Calu3 (cell line): Measurements from ENCODE around the gene ATP2C2. TPM values are rescaled to one million over a fixed set of nuclear protein-coding genes. Genes with fewer than 3 reads are reported as not detected.

Source experiments
- BruUV-seq: library from RNA; stranded (reverse); fragments of 400-500 nt; replicated peaks from 2 replicates; lab custom pipeline; 2021; lab: Mats Ljungman, UMichigan
- CTCF ChIA-PET: fragments of 300-600 bp; sonication (Branson Sonifier 250); formaldehyde crosslinking; loops from one replicate; lab custom pipeline; 2022; ENCODE audit warnings: antibody characterized with exemption; lab: Charles Lee
- DNase-seq: peaks from one replicate; pipeline ENCODE4 v3.0.0; 2022
- H3K27ac Mint-ChIP-seq: one replicate; pipeline ENCODE4 v1.8.0; 2022; ENCODE audit warnings: mixed read lengths; ENCODE audit not compliant: unreplicated experiment
- H3K27me3 Mint-ChIP-seq: one replicate; pipeline ENCODE4 v1.8.0; 2022; ENCODE audit warnings: mixed read lengths; ENCODE audit not compliant: unreplicated experiment
- H3K36me3 Mint-ChIP-seq: one replicate; pipeline ENCODE4 v1.8.0; 2022; ENCODE audit warnings: mild to moderate bottlenecking, moderate library complexity, mixed read lengths; ENCODE audit not compliant: insufficient read depth, unreplicated experiment
- H3K4me1 Mint-ChIP-seq: one replicate; pipeline ENCODE4 v1.8.0; 2022; ENCODE audit warnings: mild to moderate bottlenecking, low read depth, mixed read lengths; ENCODE audit not compliant: unreplicated experiment
- H3K4me3 Mint-ChIP-seq: one replicate; pipeline ENCODE4 v1.8.0; 2022; ENCODE audit warnings: mild to moderate bottlenecking, low read depth, moderate library complexity, mixed read lengths; ENCODE audit not compliant: unreplicated experiment
- H3K9me3 Mint-ChIP-seq: one replicate; pipeline ENCODE4 v1.8.0; 2022; ENCODE audit warnings: low read depth, mixed read lengths; ENCODE audit not compliant: unreplicated experiment
- intact Hi-C: fragments of 100-400 bp; cut with micrococcal nuclease; formaldehyde crosslinking; loops from one replicate; pipeline ENCODE4 v1.10.0; 2022; ENCODE audit not compliant: unreplicated experiment
- total RNA-seq: library from RNA; stranded (reverse); gene quantifications from 2 replicates; pipeline ENCODE4 v1.2.3, GENCODE V29; 2022
- TF ChIP-seq, protein P1 (sequence below): fragments of 200-600 bp; IDR thresholded peaks from one replicate; pipeline ENCODE4 v1.8.0; 2022; ENCODE audit warnings: antibody characterized with exemption; ENCODE audit not compliant: unreplicated experiment

The ATP2C2 gene
- total RNA-seq, 1 experiment from 2014 or later, result 30.5 TPM

DNA sequence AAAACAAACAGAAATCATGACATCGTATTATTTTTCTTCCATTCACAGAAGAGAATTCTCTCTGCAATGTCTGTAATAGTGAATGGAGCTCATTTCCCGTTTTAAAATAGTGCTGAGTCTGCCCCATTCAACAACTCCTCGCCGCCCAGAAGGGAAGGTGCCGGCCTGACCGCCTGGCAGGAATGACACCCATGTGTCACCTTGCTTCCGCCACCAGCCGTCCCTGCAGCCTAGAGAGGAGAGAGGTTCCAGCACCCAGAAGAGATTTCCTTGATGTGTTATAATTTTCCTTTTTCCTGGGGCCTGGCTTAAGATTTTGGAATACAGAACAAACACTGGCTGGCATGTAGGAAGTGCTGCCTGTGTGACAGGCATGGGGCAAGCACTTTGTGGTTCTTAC, 76.1 kb downstream of the ATP2C2 start:
- BruUV-seq, result no TSS peak
- H3K9me3 Mint-ChIP-seq, result no peaks in the 10 kb centered on the region
- intact Hi-C loops, result no loop called here
- TF ChIP-seq, protein P1, sequence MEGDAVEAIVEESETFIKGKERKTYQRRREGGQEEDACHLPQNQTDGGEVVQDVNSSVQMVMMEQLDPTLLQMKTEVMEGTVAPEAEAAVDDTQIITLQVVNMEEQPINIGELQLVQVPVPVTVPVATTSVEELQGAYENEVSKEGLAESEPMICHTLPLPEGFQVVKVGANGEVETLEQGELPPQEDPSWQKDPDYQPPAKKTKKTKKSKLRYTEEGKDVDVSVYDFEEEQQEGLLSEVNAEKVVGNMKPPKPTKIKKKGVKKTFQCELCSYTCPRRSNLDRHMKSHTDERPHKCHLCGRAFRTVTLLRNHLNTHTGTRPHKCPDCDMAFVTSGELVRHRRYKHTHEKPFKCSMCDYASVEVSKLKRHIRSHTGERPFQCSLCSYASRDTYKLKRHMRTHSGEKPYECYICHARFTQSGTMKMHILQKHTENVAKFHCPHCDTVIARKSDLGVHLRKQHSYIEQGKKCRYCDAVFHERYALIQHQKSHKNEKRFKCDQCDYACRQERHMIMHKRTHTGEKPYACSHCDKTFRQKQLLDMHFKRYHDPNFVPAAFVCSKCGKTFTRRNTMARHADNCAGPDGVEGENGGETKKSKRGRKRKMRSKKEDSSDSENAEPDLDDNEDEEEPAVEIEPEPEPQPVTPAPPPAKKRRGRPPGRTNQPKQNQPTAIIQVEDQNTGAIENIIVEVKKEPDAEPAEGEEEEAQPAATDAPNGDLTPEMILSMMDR, result no peak
- H3K4me3 Mint-ChIP-seq, result no peak overlapping the region
- peaks cover 14% of the 10 kb centered on the region for H3K4me1 Mint-ChIP-seq
- no peak for DNase-seq
- CTCF ChIA-PET, result no interaction called here
- H3K27ac Mint-ChIP-seq, result no peak overlapping the region
- no peaks in the 10 kb centered on the region for H3K27me3 Mint-ChIP-seq
- H3K36me3 Mint-ChIP-seq, result peaks cover 29% of the 10 kb centered on the region

DNA sequence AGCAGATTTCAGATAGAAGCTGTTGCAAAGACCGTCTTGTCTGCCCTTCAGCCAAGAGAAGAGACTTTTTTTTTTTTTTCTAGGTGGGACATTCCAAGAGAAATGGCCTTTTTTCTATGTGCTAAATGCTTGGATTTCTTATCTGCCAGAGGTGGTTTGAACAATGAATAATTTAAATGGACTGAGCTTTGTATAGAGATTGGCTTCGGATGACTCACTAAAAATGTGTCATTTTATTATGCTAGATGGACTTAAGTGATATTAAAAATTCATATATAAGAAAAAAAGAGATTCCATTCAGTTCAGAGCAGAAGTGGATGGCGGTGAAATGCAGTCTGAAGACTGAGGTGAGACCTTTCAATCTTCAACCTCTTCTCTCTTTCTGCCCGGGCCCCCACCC, 77.7 kb downstream of the ATP2C2 start:
- peaks cover 14% of the 10 kb centered on the region for H3K4me1 Mint-ChIP-seq
- TF ChIP-seq, protein P1, result no peak
- CTCF ChIA-PET, result interaction anchor here (0.6 kb wide), 1 partner anchor 409 kb away, joined by 3 read pairs; no protein-coding TSS in a partner anchor
- H3K36me3 Mint-ChIP-seq, result peaks cover 35% of the 10 kb centered on the region
- BruUV-seq, result no TSS peak
- H3K9me3 Mint-ChIP-seq, result no peaks in the 10 kb centered on the region
- no peak overlapping the region for H3K27ac Mint-ChIP-seq
- intact Hi-C loops, result no loop called here
- DNase-seq, result no peak
- H3K4me3 Mint-ChIP-seq, result no peak overlapping the region
- H3K27me3 Mint-ChIP-seq, result no peaks in the 10 kb centered on the region

DNA sequence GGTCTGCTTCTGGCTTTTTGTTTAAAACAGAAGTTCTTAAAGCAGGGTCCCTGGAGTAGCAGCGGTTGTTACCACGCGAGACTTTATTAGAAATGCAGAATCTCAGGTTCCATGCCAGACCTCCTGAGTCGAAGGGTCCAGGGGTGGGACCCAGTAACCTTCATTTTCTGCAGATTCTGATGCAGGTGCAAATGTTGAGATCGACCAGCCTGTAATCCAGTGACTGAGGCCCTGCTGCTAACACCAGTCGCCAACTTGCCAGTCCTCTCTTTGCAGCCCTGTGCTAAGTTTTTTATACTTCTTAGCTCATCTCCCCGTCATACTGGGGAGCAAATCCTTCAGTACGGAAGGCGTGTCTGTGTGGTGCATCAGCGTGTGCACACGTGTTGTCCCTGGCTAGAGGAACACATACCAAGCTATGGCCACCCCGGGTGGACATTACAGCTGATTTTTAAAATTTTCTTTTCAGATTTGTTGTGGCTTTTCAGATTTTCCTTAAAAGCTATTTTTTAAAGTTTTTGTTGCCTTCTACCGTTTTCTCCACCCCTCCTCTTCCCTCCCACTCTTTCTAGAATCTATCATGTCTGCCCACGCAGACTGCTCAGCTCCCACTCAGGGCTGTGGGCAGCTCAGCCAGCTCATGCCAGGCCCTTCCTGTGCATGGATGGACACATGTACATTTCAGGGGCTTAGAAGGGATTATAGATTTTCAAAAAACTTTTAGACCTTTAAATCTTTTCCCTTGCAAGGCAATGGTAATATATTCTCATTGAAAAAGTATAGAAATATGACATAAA, 78.5 kb downstream of the ATP2C2 start:
- no peak overlapping the region for H3K27ac Mint-ChIP-seq
- H3K4me1 Mint-ChIP-seq, result peaks cover 14% of the 10 kb centered on the region
- BruUV-seq, result no TSS peak
- intact Hi-C loops, result no loop called here
- H3K27me3 Mint-ChIP-seq, result no peaks in the 10 kb centered on the region
- H3K9me3 Mint-ChIP-seq, result no peaks in the 10 kb centered on the region
- TF ChIP-seq, protein P1, result no peak
- H3K36me3 Mint-ChIP-seq, result peaks cover 39% of the 10 kb centered on the region
- CTCF ChIA-PET, result interaction anchor here (0.6 to 1.0 kb wide), 2 partner anchors 78 to 409 kb away, joined by 3 to 4 read pairs; partner anchors contain the start of gene ATP2C2
- no peak overlapping the region for H3K4me3 Mint-ChIP-seq
- no peak for DNase-seq

DNA sequence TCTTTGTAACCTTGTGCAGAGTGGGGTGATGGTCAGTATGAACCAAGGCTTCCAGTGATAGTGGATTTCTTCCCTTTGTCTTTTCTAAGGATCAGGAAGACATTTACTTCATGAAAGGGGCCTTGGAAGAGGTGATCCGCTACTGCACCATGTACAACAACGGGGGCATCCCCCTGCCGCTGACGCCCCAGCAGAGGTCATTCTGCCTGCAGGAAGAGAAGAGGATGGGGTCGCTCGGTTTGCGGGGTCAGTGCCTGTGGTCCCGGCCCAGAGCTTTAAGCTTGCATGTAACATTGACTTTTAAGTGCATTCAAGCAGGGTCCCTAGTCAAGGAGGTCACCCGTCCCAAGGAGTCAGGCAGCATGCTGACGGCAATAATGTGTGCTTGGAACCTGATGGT, 80.1 kb downstream of the ATP2C2 start:
- H3K4me1 Mint-ChIP-seq, result peaks cover 5% of the 10 kb centered on the region
- no peaks in the 10 kb centered on the region for H3K9me3 Mint-ChIP-seq
- CTCF ChIA-PET, result no interaction called here
- intact Hi-C loops, result no loop called here
- TF ChIP-seq, protein P1, result no peak
- no peak for DNase-seq
- BruUV-seq, result no TSS peak
- H3K27ac Mint-ChIP-seq, result no peak overlapping the region
- no peak overlapping the region for H3K4me3 Mint-ChIP-seq
- H3K27me3 Mint-ChIP-seq, result no peaks in the 10 kb centered on the region
- peaks cover 36% of the 10 kb centered on the region for H3K36me3 Mint-ChIP-seq
